ENCODE measurements around the gene TEDC1. TPM values are rescaled to one million over a fixed set of nuclear protein-coding genes. Genes with fewer than 3 reads are reported as not detected.

The TEDC1 gene
- total RNA-seq, 1 donor from 2014 or later = 13.6 TPM

GRCh38 chr14:105532735-105533141 is 41.7 kb downstream of the TEDC1 start:
- H3K36me3 Mint-ChIP-seq = no peaks in the 10 kb centered on the region
- H3K9me3 Mint-ChIP-seq = no peaks in the 10 kb centered on the region
- peaks cover 30% of the 10 kb centered on the region for H3K27me3 Mint-ChIP-seq (ENCODE audit: low read depth)
- H3K4me3 Mint-ChIP-seq = no peak overlapping the region
- TF ChIP-seq, protein P1, sequence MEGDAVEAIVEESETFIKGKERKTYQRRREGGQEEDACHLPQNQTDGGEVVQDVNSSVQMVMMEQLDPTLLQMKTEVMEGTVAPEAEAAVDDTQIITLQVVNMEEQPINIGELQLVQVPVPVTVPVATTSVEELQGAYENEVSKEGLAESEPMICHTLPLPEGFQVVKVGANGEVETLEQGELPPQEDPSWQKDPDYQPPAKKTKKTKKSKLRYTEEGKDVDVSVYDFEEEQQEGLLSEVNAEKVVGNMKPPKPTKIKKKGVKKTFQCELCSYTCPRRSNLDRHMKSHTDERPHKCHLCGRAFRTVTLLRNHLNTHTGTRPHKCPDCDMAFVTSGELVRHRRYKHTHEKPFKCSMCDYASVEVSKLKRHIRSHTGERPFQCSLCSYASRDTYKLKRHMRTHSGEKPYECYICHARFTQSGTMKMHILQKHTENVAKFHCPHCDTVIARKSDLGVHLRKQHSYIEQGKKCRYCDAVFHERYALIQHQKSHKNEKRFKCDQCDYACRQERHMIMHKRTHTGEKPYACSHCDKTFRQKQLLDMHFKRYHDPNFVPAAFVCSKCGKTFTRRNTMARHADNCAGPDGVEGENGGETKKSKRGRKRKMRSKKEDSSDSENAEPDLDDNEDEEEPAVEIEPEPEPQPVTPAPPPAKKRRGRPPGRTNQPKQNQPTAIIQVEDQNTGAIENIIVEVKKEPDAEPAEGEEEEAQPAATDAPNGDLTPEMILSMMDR (IDR thresholded peaks at IDR 0.05; ENCODE audit: unreplicated experiment) = no peak
- no peak for DNase-seq (ENCODE audit: low spot score in 2 of 2, unreplicated experiment in 2 of 2)
- no peaks in the 10 kb centered on the region for H3K4me1 Mint-ChIP-seq
- no peak overlapping the region for H3K27ac Mint-ChIP-seq

DNA sequence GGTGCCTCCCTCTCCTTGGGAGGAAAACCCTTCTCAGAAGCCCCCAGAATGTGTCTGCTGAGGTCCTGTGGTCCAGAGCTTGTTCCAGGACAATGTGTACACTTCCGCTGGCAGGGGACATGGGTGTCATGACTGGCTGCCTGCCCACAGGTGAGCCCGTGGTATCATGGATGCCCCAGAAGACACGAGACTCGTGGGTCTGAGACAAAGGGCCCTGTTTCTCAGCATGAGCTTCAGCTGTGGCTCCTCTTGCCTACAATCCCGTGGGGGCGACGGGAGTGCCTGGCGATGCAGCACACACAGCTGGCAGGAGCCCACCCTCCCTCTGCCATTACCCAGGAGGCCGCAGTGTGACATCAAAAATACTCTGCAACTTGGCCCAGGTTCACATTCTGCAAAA is 42.3 kb downstream of the TEDC1 start:
- H3K9me3 Mint-ChIP-seq = no peaks in the 10 kb centered on the region
- DNase-seq (ENCODE audit: low spot score in 2 of 2, unreplicated experiment in 2 of 2) = no peak
- H3K4me3 Mint-ChIP-seq = no peak overlapping the region
- no peak overlapping the region for H3K27ac Mint-ChIP-seq
- H3K36me3 Mint-ChIP-seq = no peaks in the 10 kb centered on the region
- H3K27me3 Mint-ChIP-seq (ENCODE audit: low read depth) = peaks cover 28% of the 10 kb centered on the region
- TF ChIP-seq, protein P1 (IDR thresholded peaks at IDR 0.05; ENCODE audit: unreplicated experiment) = no peak
- H3K4me1 Mint-ChIP-seq = no peaks in the 10 kb centered on the region

DNA sequence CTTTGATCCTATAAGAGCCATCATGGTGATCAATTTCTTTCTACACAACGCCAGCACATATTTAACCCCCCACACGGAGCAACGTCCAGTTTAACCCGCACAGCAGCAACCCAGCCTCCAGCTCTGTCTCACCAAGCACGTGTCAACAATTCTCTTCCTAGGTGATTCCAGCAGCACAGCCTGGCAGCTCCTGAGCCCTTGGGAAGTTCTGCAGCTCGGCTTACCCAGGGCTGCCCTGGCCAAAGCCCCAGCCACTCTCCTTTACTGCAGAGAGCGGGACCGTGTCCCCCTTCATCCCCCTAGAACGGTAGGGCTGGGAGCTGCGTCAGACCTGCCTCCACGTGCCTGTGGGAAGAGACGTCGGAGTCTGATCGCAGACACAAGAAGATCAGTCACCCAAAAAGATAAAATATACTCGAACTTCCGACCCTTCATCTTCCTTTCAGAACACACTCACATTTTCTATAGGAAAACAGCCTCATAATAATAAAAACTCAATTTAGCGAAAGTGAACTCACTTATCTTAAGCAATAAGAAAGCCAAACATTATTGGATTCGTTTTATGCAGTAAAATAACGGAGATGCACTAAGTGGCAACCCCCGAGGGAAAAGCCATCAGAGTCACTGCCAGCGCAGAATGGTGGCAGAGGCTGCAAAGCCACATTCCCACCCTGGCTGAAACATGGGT is 42.9 kb downstream of the TEDC1 start:
- no peak overlapping the region for H3K4me3 Mint-ChIP-seq
- DNase-seq (ENCODE audit: low spot score in 2 of 2, unreplicated experiment in 2 of 2) = no peak
- H3K27me3 Mint-ChIP-seq (ENCODE audit: low read depth) = peaks cover 28% of the 10 kb centered on the region
- TF ChIP-seq, protein P1 (IDR thresholded peaks at IDR 0.05; ENCODE audit: unreplicated experiment) = no peak
- H3K9me3 Mint-ChIP-seq = no peaks in the 10 kb centered on the region
- H3K36me3 Mint-ChIP-seq = no peaks in the 10 kb centered on the region
- H3K27ac Mint-ChIP-seq = no peak overlapping the region
- H3K4me1 Mint-ChIP-seq = no peaks in the 10 kb centered on the region

DNA sequence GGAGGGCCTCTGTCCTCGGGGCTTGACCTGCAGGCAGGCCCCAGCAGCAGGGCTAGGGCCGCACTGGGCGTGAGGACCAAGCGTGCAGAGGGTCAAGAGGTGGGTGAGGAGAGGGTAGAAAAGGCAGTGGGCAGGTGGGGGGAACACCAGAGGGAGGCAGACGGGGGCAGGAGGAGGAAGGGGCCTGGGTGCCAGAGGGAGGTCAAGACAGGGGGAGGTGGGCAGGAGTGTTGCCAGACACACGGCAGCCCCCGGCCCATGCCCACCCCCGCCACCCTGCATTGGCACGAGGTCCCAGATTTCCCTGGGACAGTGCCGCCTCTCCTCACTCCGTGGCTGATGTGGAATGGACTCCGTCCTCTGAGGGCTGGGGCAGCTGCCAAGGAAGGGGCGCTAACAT is 43.5 kb downstream of the TEDC1 start:
- TF ChIP-seq, protein P1 (IDR thresholded peaks at IDR 0.05; ENCODE audit: unreplicated experiment) = no peak
- peaks cover 28% of the 10 kb centered on the region for H3K27me3 Mint-ChIP-seq (ENCODE audit: low read depth)
- H3K4me3 Mint-ChIP-seq = no peak overlapping the region

DNA sequence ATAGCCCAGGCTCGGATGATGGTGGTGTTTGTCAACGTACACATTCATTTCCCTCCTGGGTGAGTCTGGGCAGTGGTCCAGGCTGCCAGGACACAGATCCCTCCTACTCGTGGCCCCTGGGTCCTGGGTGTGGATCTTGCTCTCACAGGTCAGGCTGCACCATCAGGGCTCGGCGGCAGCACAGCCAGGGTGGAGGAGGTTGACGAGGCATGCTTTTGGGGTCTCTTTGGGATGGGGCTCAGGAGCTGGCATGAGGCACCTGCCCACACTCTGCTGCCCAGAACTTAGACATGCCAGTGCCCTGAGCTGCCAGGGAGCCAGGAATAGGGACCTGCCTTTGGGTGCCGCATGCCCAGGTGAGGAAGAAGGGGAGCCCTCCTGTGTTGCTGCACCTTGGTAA is 45.0 kb downstream of the TEDC1 start:
- Mint-ChIP-seq H3K36me3 (no peaks in the 10 kb centered on the region), H3K4me3 (no peak overlapping the region), H3K9me3 (no peaks in the 10 kb centered on the region), H3K4me1 (no peaks in the 10 kb centered on the region), H3K27me3 (ENCODE audit: low read depth) (peaks cover 28% of the 10 kb centered on the region), H3K27ac (no peak overlapping the region)
- TF ChIP-seq, protein P1 (IDR thresholded peaks at IDR 0.05; ENCODE audit: unreplicated experiment) = no peak
- DNase-seq (ENCODE audit: low spot score in 2 of 2, unreplicated experiment in 2 of 2) = no peak

More for the DNA sequence above, 43.5 kb downstream of the TEDC1 start:
- Mint-ChIP-seq H3K36me3 (no peaks in the 10 kb centered on the region), H3K9me3 (no peaks in the 10 kb centered on the region), H3K4me1 (no peaks in the 10 kb centered on the region), H3K27ac (no peak overlapping the region)
- DNase-seq (ENCODE audit: low spot score in 2 of 2, unreplicated experiment in 2 of 2) = no peak
